GM21360 (cell line): ENCODE data around the gene FGF10.
A peak's percentile ranks its signal among the peaks of the same experiment; 100 is the strongest.

Experiments
- ATAC-seq: cut with Tn5 transposase; IDR thresholded peaks from one replicate; pipeline ENCODE4 v1.9.1; 2021; ENCODE audit warnings: mild to moderate bottlenecking, moderate library complexity; ENCODE audit not compliant: unreplicated experiment

Gene FGF10

GRCh38 chr5:44358421-44358820 lies 30.8 kb downstream of the FGF10 start:
- no peak for ATAC-seq

- ATAC-seq = no peak
Measured at GRCh38 chr5:44356231-44356630, 33.0 kb downstream of the FGF10 start.

- ATAC-seq = no peak
Measured at GRCh38 chr5:44345871-44346270, 43.3 kb downstream of the FGF10 start.

GRCh38 chr5:44336708-44337107 lies 52.5 kb downstream of the FGF10 start:
- no peak for ATAC-seq

GRCh38 chr5:44334622-44335021 lies 54.6 kb downstream of the FGF10 start:
- no peak for ATAC-seq

GRCh38 chr5:44332285-44332971 lies 56.8 kb downstream of the FGF10 start:
- peak; percentile 78 for ATAC-seq

- ATAC-seq = no peak
Measured at GRCh38 chr5:44331471-44332050, 57.7 kb downstream of the FGF10 start.

GRCh38 chr5:44329716-44330115 lies 59.5 kb downstream of the FGF10 start:
- ATAC-seq = no peak

- ATAC-seq = no peak
Measured at GRCh38 chr5:44321144-44321725, 68.0 kb downstream of the FGF10 start.

- ATAC-seq = no peak
Measured at GRCh38 chr5:44320188-44320587, 69.0 kb downstream of the FGF10 start.

GRCh38 chr5:44318883-44319282 lies 70.3 kb downstream of the FGF10 start:
- no peak for ATAC-seq

- ATAC-seq = no peak
Measured at GRCh38 chr5:44312374-44312773, 76.8 kb downstream of the FGF10 start.

- no peak for ATAC-seq
Measured at GRCh38 chr5:44300551-44300950, 88.7 kb downstream of the FGF10 start.

GRCh38 chr5:44299394-44299793 lies 89.8 kb downstream of the FGF10 start:
- ATAC-seq = no peak

GRCh38 chr5:44294516-44294915 lies 94.7 kb downstream of the FGF10 start:
- no peak for ATAC-seq

GRCh38 chr5:44292736-44293135 lies 96.5 kb downstream of the FGF10 start:
- no peak for ATAC-seq

- ATAC-seq = no peak
Measured at GRCh38 chr5:44278469-44278868, 110.8 kb downstream of the FGF10 start.

- ATAC-seq = no peak
Measured at GRCh38 chr5:44275908-44276307, 113.3 kb downstream of the FGF10 start.

GRCh38 chr5:44275329-44275728 lies 113.9 kb downstream of the FGF10 start:
- no peak for ATAC-seq

GRCh38 chr5:44267909-44268308 lies 121.3 kb downstream of the FGF10 start:
- no peak for ATAC-seq

- no peak for ATAC-seq
Measured at GRCh38 chr5:44266882-44267576, 122.2 kb downstream of the FGF10 start.

GRCh38 chr5:44265713-44266112 lies 123.5 kb downstream of the FGF10 start:
- ATAC-seq = no peak
